Caco-2 (cell line): ENCODE measurements around the gene TLR9. TPM values are rescaled to one million over a fixed set of nuclear protein-coding genes. Genes with fewer than 3 reads are reported as not detected.
A peak's percentile ranks its signal among the peaks of the same experiment; 100 is the strongest.

Experiments
- BruUV-seq: library from RNA; stranded (reverse); fragments of 400-500 nt; replicated peaks from 2 replicates; lab custom pipeline; 2021; lab: Mats Ljungman, UMichigan
- CTCF ChIA-PET: fragments of 300-600 bp; sonication (Branson Sonifier 250); formaldehyde crosslinking; loops from one replicate; lab custom pipeline; 2022; ENCODE audit warnings: antibody characterized with exemption; lab: Charles Lee
- POLR2A ChIA-PET: fragments of 300-600 bp; sonication (Branson Sonifier 250); formaldehyde crosslinking; loops from one replicate; lab custom pipeline; 2022; ENCODE audit warnings: antibody characterized with exemption; lab: Charles Lee
- DNase-seq, 2 experiments: peaks; one replicate each; pipeline versions ENCODE4 v3.0.0 to v3.0.0-alpha.2; 2020 to 2022
- H3K27me3 ChIP-seq: replicated peaks from 2 replicates; pipeline ENCODE4 v1.6.0; 2011; ENCODE audit warnings: low read length; ENCODE audit not compliant: control insufficient read depth, insufficient read depth
- H3K36me3 ChIP-seq: 2 replicates; pipeline ENCODE4 v1.5.1; 2011; ENCODE audit warnings: low read length; ENCODE audit not compliant: control insufficient read depth, insufficient read depth
- H3K4me1 ChIP-seq: fragments of 250-450 bp; sonication (Bioruptor Pico); 2 replicates; pipeline ENCODE4 v1.5.1; 2020; ENCODE audit warnings: mild to moderate bottlenecking
- H3K4me3 ChIP-seq: 2 replicates; pipeline ENCODE4 v1.5.1; 2011; ENCODE audit warnings: low read depth, mild to moderate bottlenecking, control low read depth, low read length
- H3K9me3 ChIP-seq: fragments of 250-450 bp; sonication (Bioruptor Pico); 2 replicates; pipeline ENCODE4 v1.5.1; 2020; ENCODE audit warnings: mild to moderate bottlenecking, moderate library complexity
- H3K27ac Mint-ChIP-seq: one replicate; pipeline ENCODE4 v1.8.0; 2022; ENCODE audit warnings: mixed read lengths; ENCODE audit not compliant: unreplicated experiment
- H3K27me3 Mint-ChIP-seq: one replicate; pipeline ENCODE4 v1.8.0; 2022; ENCODE audit warnings: mixed read lengths; ENCODE audit not compliant: insufficient read depth, unreplicated experiment
- H3K36me3 Mint-ChIP-seq: one replicate; pipeline ENCODE4 v1.8.0; 2022; ENCODE audit warnings: mild to moderate bottlenecking, mixed read lengths; ENCODE audit not compliant: insufficient read depth, unreplicated experiment
- H3K4me1 Mint-ChIP-seq: one replicate; pipeline ENCODE4 v1.8.0; 2022; ENCODE audit warnings: low read depth, mixed read lengths; ENCODE audit not compliant: unreplicated experiment
- H3K4me3 Mint-ChIP-seq: one replicate; pipeline ENCODE4 v1.8.0; 2022; ENCODE audit warnings: mild to moderate bottlenecking, moderate library complexity, mixed read lengths; ENCODE audit not compliant: unreplicated experiment
- H3K9me3 Mint-ChIP-seq: one replicate; pipeline ENCODE4 v1.8.0; 2022; ENCODE audit warnings: mixed read lengths; ENCODE audit not compliant: unreplicated experiment
- intact Hi-C: fragments of 100-400 bp; cut with micrococcal nuclease; formaldehyde crosslinking; loops from one replicate; pipeline ENCODE4 v1.10.0; 2022; ENCODE audit not compliant: unreplicated experiment
- total RNA-seq: library from RNA; stranded (reverse); gene quantifications from 2 replicates; pipeline ENCODE4 v1.2.3, GENCODE V29; 2022
- TF ChIP-seq, protein P1 (sequence below), 2 experiments: fragments of 200-600 bp in 1 of 2; IDR thresholded peaks; 1 replicate in 1 of 2; 2 replicates in 1 of 2; pipeline versions ENCODE4 v1.5.1 to v1.8.0; 2011 to 2022; ENCODE audit warnings: antibody characterized with exemption in 1 of 2, control low read depth in 1 of 2, inconsistent platforms in 1 of 2, low read depth in 1 of 2, low read length in 1 of 2, mild to moderate bottlenecking in 1 of 2, moderate library complexity in 1 of 2; ENCODE audit not compliant: insufficient read depth in 1 of 2, severe bottlenecking in 1 of 2, unreplicated experiment in 1 of 2

Gene TLR9
- total RNA-seq, 1 experiment from 2014 or later = not detected

- H3K9me3 ChIP-seq = no peaks in the 10 kb centered on the region
- H3K9me3 Mint-ChIP-seq = peaks cover 9% of the 10 kb centered on the region
- peak; percentile 57 to 68 for DNase-seq
- ChIA-PET POLR2A (no interaction called here), CTCF (no interaction called here)
- H3K4me3 Mint-ChIP-seq = no peak overlapping the region
- no TSS peak for BruUV-seq
- H3K27ac Mint-ChIP-seq = peak overlapping the region; percentile 39
- H3K27me3 Mint-ChIP-seq = no peaks in the 10 kb centered on the region
- H3K36me3 ChIP-seq = peaks cover 3% of the 10 kb centered on the region
- TF ChIP-seq, protein P1, sequence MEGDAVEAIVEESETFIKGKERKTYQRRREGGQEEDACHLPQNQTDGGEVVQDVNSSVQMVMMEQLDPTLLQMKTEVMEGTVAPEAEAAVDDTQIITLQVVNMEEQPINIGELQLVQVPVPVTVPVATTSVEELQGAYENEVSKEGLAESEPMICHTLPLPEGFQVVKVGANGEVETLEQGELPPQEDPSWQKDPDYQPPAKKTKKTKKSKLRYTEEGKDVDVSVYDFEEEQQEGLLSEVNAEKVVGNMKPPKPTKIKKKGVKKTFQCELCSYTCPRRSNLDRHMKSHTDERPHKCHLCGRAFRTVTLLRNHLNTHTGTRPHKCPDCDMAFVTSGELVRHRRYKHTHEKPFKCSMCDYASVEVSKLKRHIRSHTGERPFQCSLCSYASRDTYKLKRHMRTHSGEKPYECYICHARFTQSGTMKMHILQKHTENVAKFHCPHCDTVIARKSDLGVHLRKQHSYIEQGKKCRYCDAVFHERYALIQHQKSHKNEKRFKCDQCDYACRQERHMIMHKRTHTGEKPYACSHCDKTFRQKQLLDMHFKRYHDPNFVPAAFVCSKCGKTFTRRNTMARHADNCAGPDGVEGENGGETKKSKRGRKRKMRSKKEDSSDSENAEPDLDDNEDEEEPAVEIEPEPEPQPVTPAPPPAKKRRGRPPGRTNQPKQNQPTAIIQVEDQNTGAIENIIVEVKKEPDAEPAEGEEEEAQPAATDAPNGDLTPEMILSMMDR (IDR thresholded peaks at IDR 0.05; ENCODE audit: insufficient read depth in 1 of 2, low read depth in 1 of 2, low read length in 1 of 2, severe bottlenecking in 1 of 2, unreplicated experiment in 1 of 2) = no peak
- H3K4me1 Mint-ChIP-seq = peaks cover 25% of the 10 kb centered on the region
- H3K36me3 Mint-ChIP-seq = peaks cover 94% of the 10 kb centered on the region
- H3K4me1 ChIP-seq = peaks cover 13% of the 10 kb centered on the region; the same call in 1 of the 2 replicates
- no peaks in the 10 kb centered on the region for H3K27me3 ChIP-seq
- no peak overlapping the region for H3K4me3 ChIP-seq
- intact Hi-C loops = loop anchor here (1.0 kb wide), 1 partner anchor 24 kb away; no protein-coding TSS in a partner anchor
Measured at GRCh38 chr3:52265387-52265786, 39.9 kb upstream of the TLR9 start.

DNA sequence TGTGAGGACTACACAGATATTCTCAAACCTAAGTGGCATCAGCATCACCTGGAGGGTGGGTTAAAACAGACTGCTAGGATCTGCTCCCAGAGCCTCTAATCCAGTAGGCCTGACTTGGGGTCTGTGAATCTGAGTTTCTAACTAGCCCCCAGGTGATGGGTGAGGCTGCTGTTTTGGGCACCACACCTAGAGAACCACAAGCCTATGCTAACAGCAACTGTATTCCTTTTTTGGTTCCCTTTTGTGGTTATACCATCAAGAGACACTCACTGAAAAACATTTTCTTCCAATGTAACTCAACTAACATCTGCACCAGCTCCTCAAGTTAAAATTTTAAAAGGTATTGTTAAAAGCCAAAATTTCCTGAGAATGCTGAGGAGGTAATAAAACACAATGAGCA, 37.0 kb upstream of the TLR9 start:
- no peak overlapping the region for H3K4me3 Mint-ChIP-seq
- H3K36me3 ChIP-seq = peaks cover 2% of the 10 kb centered on the region

GRCh38 chr3:52259448-52259847, 34.0 kb upstream of the TLR9 start:
- H3K9me3 ChIP-seq = no peaks in the 10 kb centered on the region
- ChIA-PET CTCF (no interaction called here), POLR2A (no interaction called here)
- TF ChIP-seq, protein P1 (IDR thresholded peaks at IDR 0.05; ENCODE audit: insufficient read depth in 1 of 2, low read depth in 1 of 2, low read length in 1 of 2, severe bottlenecking in 1 of 2, unreplicated experiment in 1 of 2) = no peak
- H3K36me3 ChIP-seq = peaks cover 10% of the 10 kb centered on the region
- Mint-ChIP-seq H3K4me3 (no peak overlapping the region), H3K4me1 (peaks cover 32% of the 10 kb centered on the region), H3K27ac (no peak overlapping the region), H3K9me3 (peaks cover 9% of the 10 kb centered on the region), H3K27me3 (no peaks in the 10 kb centered on the region), H3K36me3 (peaks cover 97% of the 10 kb centered on the region)
- H3K4me1 ChIP-seq = peaks cover 10% of the 10 kb centered on the region; the same call in 1 of the 2 replicates
- H3K27me3 ChIP-seq = no peaks in the 10 kb centered on the region
- no TSS peak for BruUV-seq
- no peak overlapping the region for H3K4me3 ChIP-seq
- intact Hi-C loops = no loop called here
- no peak for DNase-seq

More for the DNA sequence above, 37.0 kb upstream of the TLR9 start:
- Mint-ChIP-seq H3K9me3 (peaks cover 9% of the 10 kb centered on the region), H3K36me3 (peaks cover 94% of the 10 kb centered on the region), H3K27me3 (no peaks in the 10 kb centered on the region), H3K4me1 (peaks cover 37% of the 10 kb centered on the region), H3K27ac (no peak overlapping the region)
- ChIA-PET CTCF (no interaction called here), POLR2A (interaction anchor here (0.6 kb wide), 1 partner anchor 147 kb away, joined by 3 read pairs; no protein-coding TSS in a partner anchor)
- Histone ChIP-seq H3K27me3 (no peaks in the 10 kb centered on the region), H3K9me3 (no peaks in the 10 kb centered on the region), H3K4me1 (peaks cover 23% of the 10 kb centered on the region; the same call in 1 of the 2 replicates), H3K4me3 (no peak overlapping the region)
- no peak for DNase-seq
- TF ChIP-seq, protein P1 (IDR thresholded peaks at IDR 0.05; ENCODE audit: insufficient read depth in 1 of 2, low read depth in 1 of 2, low read length in 1 of 2, severe bottlenecking in 1 of 2, unreplicated experiment in 1 of 2) = no peak
- intact Hi-C loops = no loop called here
- no TSS peak for BruUV-seq
